NB4 (cell line): Measurements from ENCODE around the gene ERGIC1.

Experiments used
- DNase-seq: peaks from one replicate; pipeline ENCODE4 v3.0.0; 2010; ENCODE audit warnings: low read depth
- H3K4me3 ChIP-seq: one replicate; pipeline ENCODE4 v1.5.1; 2011; ENCODE audit warnings: mild to moderate bottlenecking, low read depth, low read length, moderate library complexity
- CTCF ChIP-seq: IDR thresholded peaks from one replicate; pipeline ENCODE4 v1.5.1; 2012; ENCODE audit warnings: low read depth, low read length
- MAX ChIP-seq: IDR thresholded peaks from 2 replicates; pipeline ENCODE4 v1.6.1; 2011; ENCODE audit warnings: low read depth, low read length
- MYC ChIP-seq: IDR thresholded peaks from 2 replicates; pipeline ENCODE4 v1.6.1; 2011; ENCODE audit warnings: low read depth, low read length
- POLR2A ChIP-seq: IDR thresholded peaks from 2 replicates; pipeline ENCODE4 v1.6.1; 2011; ENCODE audit warnings: mild to moderate bottlenecking; ENCODE audit not compliant: insufficient read length; ENCODE audit errors: extremely low read depth

ERGIC1 gene

GRCh38 chr5:172857982-172858381 is 23.9 kb downstream of the ERGIC1 start:
- no peak overlapping the region for H3K4me3 ChIP-seq
- no peak for DNase-seq
- TF ChIP-seq CTCF (no peak), MAX (no peak), MYC (no peak), POLR2A (no peak)

- TF ChIP-seq MAX (no peak), POLR2A (no peak), MYC (no peak)
- DNase-seq: no peak
- no peak overlapping the region for H3K4me3 ChIP-seq
Measured at GRCh38 chr5:172858511-172858989, 24.5 kb downstream of the ERGIC1 start.

- no peak for DNase-seq
- H3K4me3 ChIP-seq: no peak overlapping the region
- TF ChIP-seq MYC (no peak), MAX (no peak), CTCF (no peak), POLR2A (no peak)
Measured at GRCh38 chr5:172858990-172859811, 25.1 kb downstream of the ERGIC1 start.

GRCh38 chr5:172859966-172860365 is 25.9 kb downstream of the ERGIC1 start:
- H3K4me3 ChIP-seq: no peak overlapping the region
- no peak for DNase-seq
- TF ChIP-seq CTCF: no peak
- TF ChIP-seq MAX: no peak
- no peak for TF ChIP-seq MYC
- TF ChIP-seq POLR2A: no peak

- DNase-seq: no peak
- no peak for TF ChIP-seq MYC
- no peak for TF ChIP-seq MAX
- no peak for TF ChIP-seq CTCF
- no peak for TF ChIP-seq POLR2A
- H3K4me3 ChIP-seq: no peak overlapping the region
Measured at GRCh38 chr5:172860520-172861443, 26.7 kb downstream of the ERGIC1 start.
